Measurements from ENCODE around the gene USP49. TPM values are rescaled to one million over a fixed set of nuclear protein-coding genes. Genes with fewer than 3 reads are reported as not detected.

USP49 gene
- total and polyA plus RNA-seq, 2 of the 13 experiments (the other 11 are each of a cell fraction or from before 2014, with no cell fraction given): 2.9 to 4.3 TPM

- ChIA-PET CTCF (ENCODE audit: low intra/inter-chr PET ratio, low total read pairs) (no interaction called here), POLR2A (interaction anchor here (0.8 to 4.5 kb wide), 4 partner anchors 9 to 23 kb away, joined by 3 to 31 read pairs (median 8); partner anchors contain the start of genes FRS3 and PGC)
- no TSS peak for BruUV-seq (replicated peaks)
- no peak for TF ChIP-seq MLX (CRISPR knock-in tag; IDR thresholded peaks at IDR 0.05)
- TF ChIP-seq USF2 (IDR thresholded peaks at IDR 0.05; ENCODE audit: low read depth, low read length): no peak
- no peak for TF ChIP-seq USF2 (CRISPR knock-in tag; IDR thresholded peaks at IDR 0.05; ENCODE audit: borderline replicate concordance)
- TF ChIP-seq ZNF142 (CRISPR knock-in tag; IDR thresholded peaks at IDR 0.05): no peak
- TF ChIP-seq CHCHD3 (CRISPR knock-in tag; IDR thresholded peaks at IDR 0.05): no peak
- TF ChIP-seq ZNF235 (CRISPR knock-in tag; IDR thresholded peaks at IDR 0.05; ENCODE audit: borderline replicate concordance): no peak
- Histone ChIP-seq H3K27me3 (ENCODE audit: control insufficient read depth in 1 of 2, insufficient read depth in 2 of 2, low read length in 2 of 2) (no peaks in the 10 kb centered on the region), H3K4me3 (replicated peaks in 1 of 3; ENCODE audit: insufficient read depth in 1 of 3, low read depth in 2 of 3, low read length in 3 of 3) (no peak overlapping the region), H3K9me3 (ENCODE audit: low read length) (no peaks in the 10 kb centered on the region), H3K4me1 (ENCODE audit: insufficient read depth, low read length) (peaks cover 64% of the 10 kb centered on the region), H4K20me1 (ENCODE audit: insufficient read depth, low read length) (no peaks in the 10 kb centered on the region), H3K9ac (ENCODE audit: insufficient read depth, low read depth, low read length) (no peak overlapping the region), H3K79me2 (ENCODE audit: insufficient read depth, low read length) (no peaks in the 10 kb centered on the region), H3K4me2 (ENCODE audit: low read depth, low read length) (no peak overlapping the region), H3K27ac (ENCODE audit: extremely low read length, insufficient read depth, low read length) (no peak overlapping the region), H3K36me3 (replicated peaks in 1 of 2; ENCODE audit: control insufficient read depth in 1 of 2, insufficient read depth in 2 of 2, low read length in 2 of 2) (no peaks in the 10 kb centered on the region), H2AFZ (ENCODE audit: low read length) (no peak overlapping the region)
- FAIRE-seq: no peak
- in situ Hi-C loops (cut with HindIII; ENCODE audit: extremely low pct_ligation_motif_present, low pct_unique_long_range_greater_than_20kb) (no loop called here), intact Hi-C loops (cut with micrococcal nuclease; ENCODE audit: unreplicated experiment) (no loop called here)
- DNase-seq (ENCODE audit: low spot score): no peak
- 89% methylated on average over 5 of the region's 6 CpGs for WGBS (ENCODE audit: low lambda C conversion rate)
- ATAC-seq: no peak
Measured at GRCh38 chr6:41757271-41757670, 137.9 kb downstream of the USP49 start.
